DMS79 treated with DMSO at 0.1 percent for 48 hours (cell line): ENCODE data around the gene VWA5B2.
"Not testable (repeated sequence)": the region's sequence is repeated elsewhere in the genome, so short reads cannot be mapped to it uniquely, and the experiment has no call there.

Source experiments
- DNase-seq: peaks from one replicate; lab custom pipeline; 2025; lab: John Stamatoyannopoulos, UW

Gene VWA5B2

GRCh38 chr3:184241447-184242296 is 12.3 kb downstream of the VWA5B2 start:
- DNase-seq: peak; percentile 53

- no peak for DNase-seq
Observed at GRCh38 chr3:184242297-184242685, 12.9 kb downstream of the VWA5B2 start.

DNA sequence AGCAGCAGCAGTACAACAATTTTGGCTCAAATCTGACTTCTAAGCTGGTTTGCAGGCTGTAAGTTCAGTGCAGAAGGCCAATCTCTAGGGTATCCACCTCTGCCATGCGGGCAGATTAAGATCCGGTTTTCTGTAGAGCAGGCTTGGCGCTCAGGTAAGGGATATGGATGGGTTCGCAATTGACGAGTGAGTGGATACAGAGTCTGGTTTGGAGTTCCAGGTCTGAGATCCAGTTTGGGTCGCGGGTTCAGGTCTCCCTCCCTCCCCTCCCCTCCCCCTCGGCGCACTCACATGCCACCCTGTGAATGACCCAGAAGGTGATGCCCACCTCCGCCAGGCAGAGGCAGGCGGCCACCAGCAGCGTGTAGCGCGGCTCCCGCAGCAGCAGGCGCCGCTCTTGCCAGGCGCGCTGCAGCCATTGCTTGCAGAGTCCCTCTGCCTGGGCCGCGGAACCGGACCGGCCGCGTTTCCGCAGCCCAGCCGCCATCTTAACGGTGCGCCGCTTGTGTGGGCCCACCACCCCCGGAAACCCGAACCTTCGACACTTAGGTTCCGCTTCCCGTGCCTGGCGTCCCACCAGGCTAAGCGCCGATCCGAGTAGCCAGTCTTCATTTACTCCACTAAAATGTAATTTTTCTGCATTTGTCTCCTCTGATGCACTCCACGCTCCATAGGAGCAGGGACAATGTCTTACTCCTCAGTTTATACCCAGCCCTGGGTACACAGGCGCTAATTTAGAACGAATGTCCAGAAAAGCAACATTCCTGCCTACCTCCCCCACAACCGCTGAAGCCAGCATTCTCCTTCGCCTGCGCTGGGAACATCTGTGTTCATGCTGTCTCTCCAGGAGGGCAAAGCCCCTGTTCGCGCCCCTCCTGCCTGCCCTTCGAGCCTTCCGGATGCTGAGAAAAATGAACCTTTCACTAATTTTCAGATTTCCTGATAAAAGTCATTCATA is 19.3 kb downstream of the VWA5B2 start, which contains the start of gene ALG3:
Gene ALG3, minus strand, starts transcription at position 509 of the 958 bp plus-strand sequence. Its CDS starts 22 bp downstream, at position 487.
- DNase-seq: peak; percentile 77

DNA sequence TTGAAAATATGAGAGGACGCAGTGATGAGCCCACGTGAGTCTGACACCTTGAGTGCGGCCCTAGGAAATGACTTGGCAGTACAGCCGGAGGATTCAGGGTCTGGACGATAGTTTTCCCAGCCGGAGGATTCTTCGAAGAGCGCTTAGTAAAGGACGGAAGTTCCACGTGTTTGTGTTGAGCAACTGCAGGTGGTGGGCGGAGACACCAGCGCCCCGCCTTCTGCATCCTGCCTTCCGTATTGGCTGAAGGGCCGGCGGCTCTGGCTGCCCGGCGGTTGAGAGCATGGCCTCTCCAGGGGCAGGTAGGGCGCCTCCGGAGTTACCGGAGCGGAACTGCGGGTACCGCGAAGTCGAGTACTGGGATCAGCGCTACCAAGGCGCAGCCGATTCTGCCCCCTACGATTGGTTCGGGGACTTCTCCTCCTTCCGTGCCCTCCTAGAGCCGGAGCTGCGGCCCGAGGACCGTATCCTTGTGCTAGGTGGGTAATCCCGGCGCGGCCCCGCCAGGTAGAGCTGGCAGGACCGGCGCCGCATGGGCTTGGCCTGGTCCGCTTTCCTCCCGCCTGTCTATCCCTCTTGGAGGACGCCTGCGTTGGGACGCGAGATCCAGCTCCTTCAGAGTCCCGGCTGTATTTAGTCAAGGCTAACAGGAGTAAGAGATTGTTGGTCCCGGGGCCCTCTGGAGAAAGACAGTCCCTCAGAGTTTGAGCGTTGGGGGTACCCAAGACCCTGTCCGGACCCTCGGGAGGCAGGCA is 20.2 kb downstream of the VWA5B2 start, which contains the start of gene EEF1AKMT4:
Gene EEF1AKMT4, plus strand, starts transcription at position 261 of the 755 bp plus-strand sequence. Its CDS starts 23 bp downstream, at position 284.
- DNase-seq: peak; percentile 97

DNA sequence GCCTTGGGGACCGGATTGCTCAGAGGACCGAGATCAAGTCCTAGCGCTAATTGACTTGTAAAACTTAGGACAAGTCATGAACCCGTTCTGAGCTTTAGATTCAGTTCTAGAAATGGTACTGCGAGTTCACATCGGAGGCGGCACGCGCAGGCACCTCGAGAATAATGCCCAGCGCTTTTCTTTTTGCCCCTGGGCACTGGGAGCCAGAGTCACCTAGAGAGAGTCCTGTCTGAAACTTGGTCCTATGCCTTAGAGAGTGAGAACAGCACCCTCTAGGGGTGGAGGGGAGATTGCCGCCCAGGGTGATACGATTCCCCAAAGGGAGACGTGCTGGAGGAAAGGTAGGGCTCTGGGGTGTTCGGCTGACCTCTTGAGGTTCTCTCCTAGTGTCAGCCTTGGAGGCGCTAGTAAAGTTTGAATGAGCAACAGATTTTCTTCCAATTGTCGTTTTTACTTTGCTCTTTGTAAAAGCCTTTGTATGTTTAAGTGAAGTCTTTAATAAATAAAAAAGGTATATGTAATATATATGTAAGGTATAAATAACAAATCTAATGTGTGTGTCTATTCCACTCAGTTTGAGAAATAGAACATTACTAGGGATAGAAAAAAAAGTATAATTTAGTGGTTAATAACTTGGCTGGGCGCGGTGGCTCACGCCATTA is 20.9 kb downstream of the VWA5B2 start:
- peak; percentile 96 for DNase-seq

GRCh38 chr3:184255291-184256039 is 26.1 kb downstream of the VWA5B2 start:
- no peak for DNase-seq

DNA sequence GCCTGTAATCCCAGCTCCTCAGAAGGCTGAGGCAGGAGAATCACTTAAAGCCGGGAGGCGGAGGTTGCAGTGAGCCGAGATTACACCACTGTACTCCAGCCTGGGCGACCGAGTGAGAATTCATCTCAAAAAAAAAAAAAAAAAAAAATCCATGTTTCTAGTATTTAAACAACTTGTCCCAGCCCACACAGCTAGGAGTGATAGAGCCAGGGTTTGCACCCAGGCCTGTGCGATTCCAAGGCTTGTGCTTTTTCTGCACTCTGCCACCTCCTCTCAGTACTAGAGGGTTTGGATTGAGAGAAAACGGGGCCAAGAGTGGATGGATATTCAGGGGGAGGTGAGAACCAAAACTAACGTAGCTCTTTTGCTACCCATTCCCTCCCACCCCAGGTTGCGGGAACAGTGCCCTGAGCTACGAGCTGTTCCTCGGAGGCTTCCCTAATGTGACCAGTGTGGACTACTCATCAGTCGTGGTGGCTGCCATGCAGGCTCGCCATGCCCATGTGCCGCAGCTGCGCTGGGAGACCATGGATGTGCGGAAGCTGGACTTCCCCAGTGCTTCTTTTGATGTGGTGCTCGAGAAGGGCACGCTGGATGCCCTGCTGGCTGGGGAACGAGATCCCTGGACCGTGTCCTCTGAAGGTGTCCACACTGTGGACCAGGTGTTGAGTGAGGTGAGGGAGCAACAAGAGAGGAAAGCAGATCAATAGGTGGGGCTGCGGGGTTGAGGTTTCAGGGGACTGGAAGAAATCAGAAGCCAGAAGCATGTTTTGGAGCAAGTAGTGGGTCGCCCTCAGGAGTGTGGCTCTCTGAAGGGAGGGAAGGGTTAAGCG is 27.9 kb downstream of the VWA5B2 start:
- DNase-seq: no peak

GRCh38 chr3:184258926-184259325 is 29.5 kb downstream of the VWA5B2 start:
- DNase-seq: no peak

GRCh38 chr3:184259396-184259877 is 30.1 kb downstream of the VWA5B2 start:
- DNase-seq: peak; percentile 9

DNA sequence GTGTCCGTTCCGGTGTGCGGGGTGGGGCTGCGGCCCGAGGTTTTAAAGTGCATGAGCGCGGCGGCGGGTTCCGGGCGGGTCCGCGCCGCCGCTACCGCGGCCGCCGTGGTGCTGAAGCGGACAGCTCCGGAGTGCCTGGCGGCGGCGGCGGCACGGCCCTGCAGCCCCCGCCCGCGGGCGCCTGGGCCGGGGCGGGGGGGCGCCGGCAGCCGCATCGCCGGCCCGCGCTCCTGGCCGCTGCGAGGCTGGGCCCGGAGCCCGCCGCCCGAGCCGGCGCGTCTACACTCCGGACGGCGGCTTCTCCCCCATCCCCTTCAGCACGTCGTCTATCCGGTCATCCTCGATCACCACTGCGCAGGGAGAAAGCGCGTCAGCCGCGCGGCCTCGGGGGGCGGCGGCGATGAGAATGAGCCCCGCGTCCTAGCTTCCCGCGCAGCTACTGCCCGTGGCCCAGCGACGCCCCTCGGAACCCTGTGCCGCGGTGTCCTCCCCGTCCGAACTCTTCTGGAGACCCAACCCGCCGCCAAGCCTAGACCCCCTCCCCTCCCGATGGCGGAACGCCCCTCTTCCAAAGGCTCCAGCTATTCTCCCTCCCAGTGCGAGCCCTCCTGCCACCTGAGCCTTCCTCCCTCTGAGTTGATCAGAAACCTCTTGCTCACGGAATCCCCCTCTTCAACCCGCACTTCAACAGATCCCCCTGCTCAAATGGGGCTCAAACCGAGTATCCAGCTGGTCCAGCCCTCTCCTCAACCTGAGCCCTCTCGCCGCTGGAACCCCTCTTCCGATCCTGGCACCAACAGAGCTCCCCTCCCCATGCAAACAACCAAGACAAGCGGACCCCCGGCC is 30.7 kb downstream of the VWA5B2 start:
- DNase-seq: peak; percentile 24

DNA sequence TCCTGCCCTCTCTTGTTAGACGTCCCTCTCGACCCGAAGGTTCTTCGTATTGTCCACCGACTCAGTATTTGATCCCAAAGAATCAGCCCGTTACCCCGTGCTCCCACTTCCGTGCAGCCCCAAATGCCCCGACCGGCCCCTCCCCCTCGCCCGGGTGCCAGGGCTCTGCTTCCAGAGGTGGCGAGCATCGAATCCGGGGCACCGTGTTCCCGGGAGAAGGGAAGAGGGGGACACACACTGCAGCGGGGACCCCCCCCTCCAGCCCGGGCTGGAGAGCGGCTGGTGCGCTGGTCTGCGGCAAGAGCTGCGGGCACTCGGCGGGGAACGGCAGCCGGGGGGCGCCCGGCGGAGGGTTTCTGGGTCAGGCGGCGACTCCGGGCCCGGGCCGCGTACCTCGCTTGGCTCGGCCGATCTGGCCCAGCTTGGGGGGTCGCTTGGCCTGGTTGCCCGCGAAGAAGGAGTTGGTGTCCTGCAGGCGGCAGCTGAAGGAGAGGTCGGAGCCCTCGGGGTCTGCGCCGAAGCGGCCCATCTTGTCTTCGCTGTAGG is 31.4 kb downstream of the VWA5B2 start:
- DNase-seq: no peak

- DNase-seq: peak; percentile 82
Observed at GRCh38 chr3:184261270-184261853, 32.0 kb downstream of the VWA5B2 start, which contains the start of gene CAMK2N2. Gene CAMK2N2, minus strand, starts transcription at chr3:184261553. Its CDS starts 268 bp downstream, at chr3:184261285.

- peak; percentile 82 for DNase-seq
Observed at GRCh38 chr3:184261854-184262763, 32.7 kb downstream of the VWA5B2 start.

DNA sequence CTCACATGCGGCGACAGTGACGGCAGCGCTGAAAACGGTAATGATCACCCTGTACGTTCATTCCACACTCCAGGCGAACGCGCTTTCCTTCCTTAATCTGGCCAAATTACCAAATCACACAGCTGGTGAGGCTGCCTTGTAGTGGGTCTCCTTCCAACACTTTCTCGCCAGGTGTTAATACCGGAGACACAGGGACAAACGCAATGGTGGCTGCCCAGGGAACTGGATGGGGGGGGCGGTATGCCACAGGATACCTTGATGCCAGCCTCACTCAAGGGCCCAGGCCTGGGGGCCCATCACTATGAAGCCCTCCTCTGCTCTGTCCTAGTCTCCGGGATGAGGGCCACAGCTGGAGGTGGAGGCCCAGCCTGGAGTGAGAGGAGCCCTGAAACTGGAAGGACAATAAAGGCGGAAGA is 33.4 kb downstream of the VWA5B2 start:
- no peak for DNase-seq

- DNase-seq: not testable (repeated sequence)
Observed at GRCh38 chr3:184267249-184267648, 37.9 kb downstream of the VWA5B2 start.

DNA sequence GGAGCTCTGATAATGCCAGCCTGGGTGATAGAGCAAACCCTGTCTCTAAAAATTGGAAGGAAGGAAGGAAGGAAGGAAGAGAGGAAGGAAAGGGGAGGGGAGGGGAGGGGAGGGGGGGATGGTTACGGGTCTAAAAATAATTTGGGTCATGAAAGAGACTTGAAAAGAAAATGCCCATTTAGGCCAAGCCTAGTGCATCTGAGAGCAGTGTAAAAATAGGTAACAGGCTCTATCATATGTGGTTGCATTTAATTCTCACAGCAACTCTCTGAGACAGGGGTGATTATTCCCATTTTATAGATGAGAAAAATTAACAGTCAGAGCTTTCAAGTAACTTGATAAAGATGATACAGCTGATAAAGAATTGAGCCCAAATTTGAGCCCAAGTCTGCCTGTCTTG is 42.9 kb downstream of the VWA5B2 start:
- DNase-seq: no peak

DNA sequence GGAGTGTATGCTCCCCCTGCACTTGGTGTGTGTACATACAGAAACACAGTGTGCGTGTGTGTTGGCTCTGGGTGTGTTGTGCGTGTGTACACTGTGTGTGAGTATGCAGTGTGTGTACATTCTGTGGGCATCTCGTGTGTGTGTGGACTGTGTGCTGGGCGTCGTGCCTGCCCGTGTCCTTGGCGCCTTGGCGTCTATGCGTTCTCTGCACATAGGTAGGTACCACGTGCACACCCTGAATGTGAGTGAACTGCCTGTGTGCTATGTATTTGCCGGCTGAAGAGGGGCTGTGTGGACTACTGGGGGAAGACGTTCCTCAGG is 46.0 kb downstream of the VWA5B2 start:
- DNase-seq: no peak
